ENCODE data around the gene POU2F3.

DNA sequence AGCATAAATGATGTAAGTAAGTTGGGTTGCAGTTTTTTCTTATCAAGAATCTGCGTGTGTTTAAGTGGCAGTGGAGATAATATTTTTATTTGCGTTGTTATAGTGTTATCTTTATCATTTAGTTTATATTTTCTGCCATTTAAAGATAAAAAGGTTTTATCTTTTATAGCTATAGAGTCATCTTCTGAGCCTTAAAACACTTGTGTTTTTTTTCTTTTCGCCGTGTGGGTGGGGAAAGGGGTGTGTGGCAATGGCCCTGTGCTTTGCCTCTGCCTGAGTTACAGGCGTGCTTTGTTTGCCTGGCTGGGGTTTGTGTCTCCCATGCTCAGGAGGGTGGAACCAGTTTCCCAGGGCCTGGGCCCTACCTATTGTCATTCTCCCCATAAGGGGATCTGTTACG lies 112.5 kb downstream of the POU2F3 start:
- TF ChIP-seq EZH2 (IDR thresholded peaks at IDR 0.05; ENCODE audit: borderline replicate concordance, low read length): no peak
- TF ChIP-seq, protein P1, sequence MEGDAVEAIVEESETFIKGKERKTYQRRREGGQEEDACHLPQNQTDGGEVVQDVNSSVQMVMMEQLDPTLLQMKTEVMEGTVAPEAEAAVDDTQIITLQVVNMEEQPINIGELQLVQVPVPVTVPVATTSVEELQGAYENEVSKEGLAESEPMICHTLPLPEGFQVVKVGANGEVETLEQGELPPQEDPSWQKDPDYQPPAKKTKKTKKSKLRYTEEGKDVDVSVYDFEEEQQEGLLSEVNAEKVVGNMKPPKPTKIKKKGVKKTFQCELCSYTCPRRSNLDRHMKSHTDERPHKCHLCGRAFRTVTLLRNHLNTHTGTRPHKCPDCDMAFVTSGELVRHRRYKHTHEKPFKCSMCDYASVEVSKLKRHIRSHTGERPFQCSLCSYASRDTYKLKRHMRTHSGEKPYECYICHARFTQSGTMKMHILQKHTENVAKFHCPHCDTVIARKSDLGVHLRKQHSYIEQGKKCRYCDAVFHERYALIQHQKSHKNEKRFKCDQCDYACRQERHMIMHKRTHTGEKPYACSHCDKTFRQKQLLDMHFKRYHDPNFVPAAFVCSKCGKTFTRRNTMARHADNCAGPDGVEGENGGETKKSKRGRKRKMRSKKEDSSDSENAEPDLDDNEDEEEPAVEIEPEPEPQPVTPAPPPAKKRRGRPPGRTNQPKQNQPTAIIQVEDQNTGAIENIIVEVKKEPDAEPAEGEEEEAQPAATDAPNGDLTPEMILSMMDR (IDR thresholded peaks at IDR 0.05; ENCODE audit: low read length): no peak

Measured in OCI-LY1 (cell line).